NCI-H128 (cell line): ENCODE data around the gene ZFYVE21.

Experiments used
- DNase-seq: peaks from one replicate; lab custom pipeline; 2025; ENCODE audit not compliant: unreplicated experiment; lab: John Stamatoyannopoulos, UW

The ZFYVE21 gene

GRCh38 chr14:103715052-103716000 is at the start of gene ZFYVE21, which contains the start of gene XRCC3:
TSS of gene ZFYVE21 (plus strand) at chr14:103715810. CDS start at chr14:103715842, 32 bp downstream.
TSS of gene XRCC3 (minus strand) at chr14:103715451. CDS start at chr14:103711087, 4,364 bp downstream.
- peak; percentile 100 for DNase-seq

GRCh38 chr14:103667671-103668070 is 47.9 kb upstream of the ZFYVE21 start:
- DNase-seq = no peak

GRCh38 chr14:103668117-103668516 is 47.5 kb upstream of the ZFYVE21 start:
- no peak for DNase-seq

GRCh38 chr14:103669370-103669769 is 46.2 kb upstream of the ZFYVE21 start:
- no peak for DNase-seq

GRCh38 chr14:103671911-103672310 is 43.7 kb upstream of the ZFYVE21 start:
- no peak for DNase-seq

- DNase-seq = no peak
Measured at GRCh38 chr14:103675957-103676356, 39.7 kb upstream of the ZFYVE21 start.

- DNase-seq = no peak
Measured at GRCh38 chr14:103676881-103677675, 38.5 kb upstream of the ZFYVE21 start.

- DNase-seq = no peak
Measured at GRCh38 chr14:103679351-103679750, 36.3 kb upstream of the ZFYVE21 start.

- no peak for DNase-seq
Measured at GRCh38 chr14:103680491-103681231, 34.9 kb upstream of the ZFYVE21 start.

GRCh38 chr14:103683139-103683538 is 32.5 kb upstream of the ZFYVE21 start:
- DNase-seq = no peak

GRCh38 chr14:103684471-103684870 is 31.1 kb upstream of the ZFYVE21 start:
- DNase-seq = no peak

GRCh38 chr14:103684871-103685270 is 30.7 kb upstream of the ZFYVE21 start:
- DNase-seq = no peak

- DNase-seq = no peak
Measured at GRCh38 chr14:103685276-103686211, 30.1 kb upstream of the ZFYVE21 start.

- DNase-seq = no peak
Measured at GRCh38 chr14:103686831-103687485, 28.7 kb upstream of the ZFYVE21 start.

GRCh38 chr14:103687712-103688111 is 27.9 kb upstream of the ZFYVE21 start:
- DNase-seq = no peak

- no peak for DNase-seq
Measured at GRCh38 chr14:103688441-103688840, 27.2 kb upstream of the ZFYVE21 start.

- no peak for DNase-seq
Measured at GRCh38 chr14:103688906-103689902, 26.4 kb upstream of the ZFYVE21 start.

GRCh38 chr14:103690332-103690731 is 25.3 kb upstream of the ZFYVE21 start:
- DNase-seq = no peak
